ENCODE data around the gene PSMB10.
"Not testable (repeated sequence)": the region's sequence is repeated elsewhere in the genome, so short reads cannot be mapped to it uniquely, and the experiment has no call there.

PSMB10 gene

GRCh38 chr16:67940446-67941089, 3.9 kb upstream of the PSMB10 start:
- no peak overlapping the region for H3K4me3 ChIP-seq (ENCODE audit: low read depth, low read length)
- DNase-seq (ENCODE audit: low read depth) = no peak
- TF ChIP-seq, protein P1, sequence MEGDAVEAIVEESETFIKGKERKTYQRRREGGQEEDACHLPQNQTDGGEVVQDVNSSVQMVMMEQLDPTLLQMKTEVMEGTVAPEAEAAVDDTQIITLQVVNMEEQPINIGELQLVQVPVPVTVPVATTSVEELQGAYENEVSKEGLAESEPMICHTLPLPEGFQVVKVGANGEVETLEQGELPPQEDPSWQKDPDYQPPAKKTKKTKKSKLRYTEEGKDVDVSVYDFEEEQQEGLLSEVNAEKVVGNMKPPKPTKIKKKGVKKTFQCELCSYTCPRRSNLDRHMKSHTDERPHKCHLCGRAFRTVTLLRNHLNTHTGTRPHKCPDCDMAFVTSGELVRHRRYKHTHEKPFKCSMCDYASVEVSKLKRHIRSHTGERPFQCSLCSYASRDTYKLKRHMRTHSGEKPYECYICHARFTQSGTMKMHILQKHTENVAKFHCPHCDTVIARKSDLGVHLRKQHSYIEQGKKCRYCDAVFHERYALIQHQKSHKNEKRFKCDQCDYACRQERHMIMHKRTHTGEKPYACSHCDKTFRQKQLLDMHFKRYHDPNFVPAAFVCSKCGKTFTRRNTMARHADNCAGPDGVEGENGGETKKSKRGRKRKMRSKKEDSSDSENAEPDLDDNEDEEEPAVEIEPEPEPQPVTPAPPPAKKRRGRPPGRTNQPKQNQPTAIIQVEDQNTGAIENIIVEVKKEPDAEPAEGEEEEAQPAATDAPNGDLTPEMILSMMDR (IDR thresholded peaks at IDR 0.05; ENCODE audit: control insufficient read depth, extremely low read depth, insufficient read depth) = no peak

DNA sequence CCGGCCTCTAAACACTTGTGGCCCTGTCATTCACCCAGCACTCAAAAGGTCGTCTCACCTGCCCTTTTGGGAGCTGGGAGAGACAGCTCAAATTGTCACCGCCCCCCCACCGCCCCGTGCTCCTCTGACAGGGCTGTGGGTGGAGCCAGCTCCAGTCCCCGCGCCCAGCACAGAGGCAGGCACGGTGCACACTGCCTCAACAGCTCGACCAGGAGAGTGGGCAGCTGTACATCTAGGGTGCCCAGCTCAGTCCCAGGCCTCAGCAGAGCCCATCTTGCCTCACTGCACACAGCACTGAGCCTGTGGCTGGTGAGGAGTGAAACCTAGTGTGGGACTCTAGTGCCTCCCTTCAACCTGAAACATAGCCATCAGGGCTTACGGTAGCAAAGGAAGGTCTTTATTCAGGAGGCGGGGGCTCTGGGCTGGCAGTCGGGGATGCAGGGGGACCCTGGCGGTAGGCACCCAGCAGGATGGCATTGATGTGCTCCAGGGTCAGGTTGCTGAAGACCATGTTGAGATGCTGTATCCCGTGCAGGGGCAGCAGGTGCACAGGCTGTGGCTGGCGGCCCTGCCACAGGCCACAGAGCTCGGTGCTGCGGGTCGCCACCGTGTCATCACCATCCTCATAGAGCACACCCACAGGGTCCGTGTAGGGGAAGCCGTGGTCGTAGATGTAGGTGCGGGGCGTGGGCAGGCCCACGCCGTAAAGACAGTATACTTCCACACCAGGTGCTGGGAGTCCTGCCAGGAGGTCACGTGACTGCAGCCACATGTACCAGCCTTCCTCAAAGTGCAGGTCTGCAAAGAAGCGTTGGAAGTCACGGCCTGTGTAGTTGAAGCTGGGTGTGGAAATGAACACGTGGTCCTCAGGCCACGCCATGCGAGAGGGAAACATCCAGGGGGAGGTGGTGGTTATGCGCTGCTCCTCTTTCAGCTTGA, 3.1 kb upstream of the PSMB10 start:
- H3K4me3 ChIP-seq (ENCODE audit: low read depth, low read length) = no peak overlapping the region
- TF ChIP-seq, protein P1 (IDR thresholded peaks at IDR 0.05; ENCODE audit: control insufficient read depth, extremely low read depth, insufficient read depth) = no peak
- no peak for DNase-seq (ENCODE audit: low read depth)

DNA sequence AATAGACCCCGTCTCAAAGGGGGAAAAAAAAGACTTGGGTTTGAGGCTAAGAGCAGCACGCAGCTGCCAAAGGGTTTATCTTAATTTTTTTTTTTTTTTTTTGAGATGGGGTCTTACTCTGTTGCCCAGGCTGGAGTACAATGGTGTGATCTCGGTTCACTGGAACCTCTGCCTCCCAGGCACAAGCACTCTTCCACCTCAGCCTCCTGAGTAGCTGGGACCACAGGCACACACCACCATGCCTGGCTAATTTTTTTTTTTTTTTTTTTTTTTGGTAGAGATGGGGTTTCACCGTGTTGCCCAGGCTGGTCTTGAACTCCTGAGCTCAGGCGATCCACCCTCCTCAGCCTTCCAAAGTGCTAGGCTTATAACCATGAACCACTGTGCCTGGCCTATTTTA, 1.1 kb upstream of the PSMB10 start:
- DNase-seq (ENCODE audit: low read depth); H3K4me3 ChIP-seq (ENCODE audit: low read depth, low read length): not testable (repeated sequence)

DNA sequence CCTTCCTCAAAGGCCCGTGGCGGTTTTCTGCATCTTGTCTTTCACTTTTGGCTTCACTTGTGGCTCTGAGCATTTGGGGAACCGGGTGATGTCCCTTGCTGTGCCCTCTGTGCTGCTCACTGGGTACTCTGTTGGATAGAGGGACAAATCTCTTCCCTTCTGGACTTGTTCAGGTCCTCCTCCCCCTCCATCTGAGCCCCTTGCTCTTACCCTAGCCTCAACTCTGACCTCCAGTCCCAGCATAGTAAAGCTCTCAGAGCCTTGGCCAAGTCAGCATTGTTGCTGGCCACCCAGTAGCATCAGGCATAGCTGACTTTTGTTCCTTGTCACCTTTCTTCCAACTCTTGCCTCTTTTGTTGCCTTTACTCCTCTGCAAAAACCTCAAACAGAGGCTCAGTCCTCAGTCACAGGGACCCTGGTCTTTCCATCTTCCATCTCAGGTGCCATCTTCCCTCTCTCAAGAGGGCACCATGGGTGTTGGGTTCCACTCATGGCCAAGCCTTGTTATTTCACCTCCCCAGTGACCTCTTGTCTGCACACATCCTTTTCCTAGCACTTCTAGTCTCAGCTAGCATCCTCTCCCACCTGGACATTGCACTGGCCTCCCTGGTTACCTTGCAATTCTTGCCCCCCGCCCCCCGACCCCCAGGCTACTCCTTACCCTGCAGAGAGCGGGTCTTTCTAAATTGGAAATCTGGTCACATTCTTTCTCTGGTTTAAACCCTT, 393 bp upstream of the PSMB10 start:
- TF ChIP-seq, protein P1 (IDR thresholded peaks at IDR 0.05; ENCODE audit: control insufficient read depth, extremely low read depth, insufficient read depth) = no peak
- H3K4me3 ChIP-seq (ENCODE audit: low read depth, low read length) = peak overlapping the region; percentile 99
- no peak for DNase-seq (ENCODE audit: low read depth)

DNA sequence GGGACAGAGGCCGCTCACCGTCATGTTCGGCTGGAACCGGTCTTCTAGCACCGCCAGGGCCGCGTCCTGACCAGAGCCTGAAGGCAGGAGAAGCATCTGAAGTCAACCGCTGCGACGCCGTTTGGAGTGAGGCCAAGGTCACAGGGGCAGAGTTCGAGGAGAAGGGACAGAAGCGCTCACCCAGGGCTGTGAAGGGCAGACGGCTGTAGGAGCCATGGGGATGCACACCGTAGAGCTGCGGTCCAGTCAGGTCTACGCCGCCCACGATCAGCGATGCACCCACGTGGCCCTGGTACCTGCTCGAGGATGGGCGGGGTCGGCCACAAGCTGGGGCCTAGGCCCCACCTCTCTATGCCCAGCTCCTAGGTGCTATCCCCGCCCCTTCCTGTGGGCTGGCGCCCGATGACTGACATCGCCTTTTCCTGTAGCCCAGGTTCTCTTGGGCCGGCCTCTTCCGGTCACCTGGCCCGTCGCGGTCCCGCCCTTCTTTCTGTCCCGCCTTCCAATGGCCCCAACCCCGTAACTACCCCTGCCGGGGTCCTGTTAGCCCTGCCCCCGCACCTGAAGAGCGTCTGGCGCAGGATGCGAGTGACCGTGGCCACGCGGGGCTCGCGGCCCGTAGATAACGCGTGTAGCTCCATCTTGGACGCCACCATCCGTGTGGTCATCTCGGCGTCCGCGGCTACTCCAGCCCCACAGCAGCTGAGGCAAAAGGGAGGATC, 1.1 kb downstream of the PSMB10 start:
- TF ChIP-seq, protein P1 (IDR thresholded peaks at IDR 0.05; ENCODE audit: control insufficient read depth, extremely low read depth, insufficient read depth) = no peak
- DNase-seq (ENCODE audit: low read depth) = peak; percentile 95
- peak overlapping the region; percentile 99 for H3K4me3 ChIP-seq (ENCODE audit: low read depth, low read length)

DNA sequence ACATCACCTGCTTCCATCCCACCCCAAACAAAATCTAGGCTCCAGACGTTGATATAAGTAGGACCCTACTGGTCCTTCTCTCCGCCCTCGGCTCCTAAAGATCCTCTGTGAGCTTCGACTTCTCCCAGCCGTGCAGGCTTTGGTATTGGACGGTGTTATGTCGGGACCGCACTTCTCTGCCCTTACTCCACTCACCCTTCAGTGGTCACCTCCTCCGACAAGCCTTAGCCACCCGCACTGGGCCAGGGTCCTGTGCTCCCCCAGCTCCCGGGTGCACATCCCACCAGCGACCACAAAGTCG, 1.6 kb downstream of the PSMB10 start:
- H3K4me3 ChIP-seq (ENCODE audit: low read depth, low read length) = peak overlapping the region; percentile 99
- no peak for DNase-seq (ENCODE audit: low read depth)
- TF ChIP-seq, protein P1 (IDR thresholded peaks at IDR 0.05; ENCODE audit: control insufficient read depth, extremely low read depth, insufficient read depth) = no peak
